ENCODE data around the gene FAM20C. TPM values are rescaled to one million over a fixed set of nuclear protein-coding genes. Genes with fewer than 3 reads are reported as not detected.

The FAM20C gene
- total RNA-seq, 1 experiment from 2014 or later, result 87.9 TPM

GRCh38 chr7:265192-265997 is 73.0 kb downstream of the FAM20C start:
- ATAC-seq (no peak), DNase-seq (no peak)
- no peak overlapping the region for H3K4me3 ChIP-seq (ENCODE audit: low read length)
- no peaks in the 10 kb centered on the region for H3F3A ChIP-seq (ENCODE audit: low read length, unreplicated experiment)
- no peaks in the 10 kb centered on the region for H3K27me3 ChIP-seq (ENCODE audit: low read length)
- intact Hi-C loops (cut with micrococcal nuclease), result no loop called here
- H3K79me2 ChIP-seq (ENCODE audit: low read length), result no peaks in the 10 kb centered on the region
- H3K4me2 ChIP-seq (ENCODE audit: low read length), result no peak overlapping the region
- H4K20me1 ChIP-seq (ENCODE audit: low read length), result no peaks in the 10 kb centered on the region
- H3K9me2 ChIP-seq (replicated peaks; ENCODE audit: low read length), result no peaks in the 10 kb centered on the region
- H2AFZ ChIP-seq (ENCODE audit: low read length), result no peak overlapping the region
- TF ChIP-seq EZH2 (IDR thresholded peaks at IDR 0.05; ENCODE audit: low read length, unreplicated experiment), result no peak
- TF ChIP-seq CTCF (conservative IDR thresholded peaks at IDR 0.05; ENCODE audit: low read depth, low read length), result no peak
- no peak for TF ChIP-seq EZH2phosphoT487 (IDR thresholded peaks at IDR 0.05; ENCODE audit: borderline replicate concordance, low read length)
- H3K27ac ChIP-seq (ENCODE audit: low read length), result no peak overlapping the region
- BruUV-seq (replicated peaks), result no TSS peak
- ChIA-PET CTCF (no interaction called here), POLR2A (ENCODE audit: unreplicated experiment) (no interaction called here)
- H3K36me3 ChIP-seq (ENCODE audit: low read depth, low read length), result peaks cover 3% of the 10 kb centered on the region; the same call in 1 of the 2 replicates
- H3K9me3 ChIP-seq (ENCODE audit: low read length), result peaks cover 8% of the 10 kb centered on the region; the same call in 1 of the 2 replicates
- no peaks in the 10 kb centered on the region for H3K4me1 ChIP-seq (ENCODE audit: insufficient read depth, low read length)
- H3K9ac ChIP-seq (ENCODE audit: low read length), result no peak overlapping the region

GRCh38 chr7:265998-266850 is 73.9 kb downstream of the FAM20C start:
- H3F3A ChIP-seq (ENCODE audit: low read length, unreplicated experiment), result no peaks in the 10 kb centered on the region
- H3K4me3 ChIP-seq (ENCODE audit: low read length), result no peak overlapping the region
- H2AFZ ChIP-seq (ENCODE audit: low read length), result no peak overlapping the region
- no peak overlapping the region for H3K27ac ChIP-seq (ENCODE audit: low read length)
- no peak overlapping the region for H3K9ac ChIP-seq (ENCODE audit: low read length)
- ATAC-seq (no peak; the same call in 1 of the 2 replicates), DNase-seq (no peak)
- no peaks in the 10 kb centered on the region; the same call in 1 of the 2 replicates for H3K36me3 ChIP-seq (ENCODE audit: low read depth, low read length)
- H3K27me3 ChIP-seq (ENCODE audit: low read length), result no peaks in the 10 kb centered on the region
- H3K4me2 ChIP-seq (ENCODE audit: low read length), result no peak overlapping the region
- no peaks in the 10 kb centered on the region for H3K9me2 ChIP-seq (replicated peaks; ENCODE audit: low read length)
- no peaks in the 10 kb centered on the region for H3K4me1 ChIP-seq (ENCODE audit: insufficient read depth, low read length)
- no TSS peak for BruUV-seq (replicated peaks)
- CTCF ChIA-PET, result interaction anchor here (1.0 kb wide), 1 partner anchor 202 kb away, joined by 5 read pairs; no protein-coding TSS in a partner anchor
- no peaks in the 10 kb centered on the region for H4K20me1 ChIP-seq (ENCODE audit: low read length)
- POLR2A ChIA-PET (ENCODE audit: unreplicated experiment), result no interaction called here
- no peak for TF ChIP-seq EZH2phosphoT487 (IDR thresholded peaks at IDR 0.05; ENCODE audit: borderline replicate concordance, low read length)
- no peak for TF ChIP-seq CTCF (conservative IDR thresholded peaks at IDR 0.05; ENCODE audit: low read depth, low read length)
- no peak for TF ChIP-seq EZH2 (IDR thresholded peaks at IDR 0.05; ENCODE audit: low read length, unreplicated experiment)
- peaks cover 8% of the 10 kb centered on the region; the same call in 1 of the 2 replicates for H3K9me3 ChIP-seq (ENCODE audit: low read length)
- H3K79me2 ChIP-seq (ENCODE audit: low read length), result no peaks in the 10 kb centered on the region
- intact Hi-C loops (cut with micrococcal nuclease), result no loop called here

Measured in PC-3 (cell line).